ENCODE data around the gene C19orf33.

- TF ChIP-seq CTCF (IDR thresholded peaks at IDR 0.05 in 2 of 3, conservative IDR thresholded peaks at IDR 0.05 in 1 of 3; ENCODE audit: borderline replicate concordance in 1 of 3, insufficient read depth in 1 of 3, low read depth in 2 of 3, low read length in 2 of 3) (no peak), POLR2A (IDR thresholded peaks at IDR 0.05; ENCODE audit: borderline replicate concordance, extremely low read depth, insufficient read depth, insufficient read length) (no peak), POLR2AphosphoS5 (IDR thresholded peaks at IDR 0.05; ENCODE audit: low read depth, low read length) (no peak), EZH2 (IDR thresholded peaks at IDR 0.05) (no peak), YY1 (IDR thresholded peaks at IDR 0.05; ENCODE audit: extremely low read depth, insufficient replicate concordance, low read depth, low read length) (no peak), SIN3A (IDR thresholded peaks at IDR 0.05; ENCODE audit: low read depth) (no peak)
- TF ChIP-seq, protein P1, sequence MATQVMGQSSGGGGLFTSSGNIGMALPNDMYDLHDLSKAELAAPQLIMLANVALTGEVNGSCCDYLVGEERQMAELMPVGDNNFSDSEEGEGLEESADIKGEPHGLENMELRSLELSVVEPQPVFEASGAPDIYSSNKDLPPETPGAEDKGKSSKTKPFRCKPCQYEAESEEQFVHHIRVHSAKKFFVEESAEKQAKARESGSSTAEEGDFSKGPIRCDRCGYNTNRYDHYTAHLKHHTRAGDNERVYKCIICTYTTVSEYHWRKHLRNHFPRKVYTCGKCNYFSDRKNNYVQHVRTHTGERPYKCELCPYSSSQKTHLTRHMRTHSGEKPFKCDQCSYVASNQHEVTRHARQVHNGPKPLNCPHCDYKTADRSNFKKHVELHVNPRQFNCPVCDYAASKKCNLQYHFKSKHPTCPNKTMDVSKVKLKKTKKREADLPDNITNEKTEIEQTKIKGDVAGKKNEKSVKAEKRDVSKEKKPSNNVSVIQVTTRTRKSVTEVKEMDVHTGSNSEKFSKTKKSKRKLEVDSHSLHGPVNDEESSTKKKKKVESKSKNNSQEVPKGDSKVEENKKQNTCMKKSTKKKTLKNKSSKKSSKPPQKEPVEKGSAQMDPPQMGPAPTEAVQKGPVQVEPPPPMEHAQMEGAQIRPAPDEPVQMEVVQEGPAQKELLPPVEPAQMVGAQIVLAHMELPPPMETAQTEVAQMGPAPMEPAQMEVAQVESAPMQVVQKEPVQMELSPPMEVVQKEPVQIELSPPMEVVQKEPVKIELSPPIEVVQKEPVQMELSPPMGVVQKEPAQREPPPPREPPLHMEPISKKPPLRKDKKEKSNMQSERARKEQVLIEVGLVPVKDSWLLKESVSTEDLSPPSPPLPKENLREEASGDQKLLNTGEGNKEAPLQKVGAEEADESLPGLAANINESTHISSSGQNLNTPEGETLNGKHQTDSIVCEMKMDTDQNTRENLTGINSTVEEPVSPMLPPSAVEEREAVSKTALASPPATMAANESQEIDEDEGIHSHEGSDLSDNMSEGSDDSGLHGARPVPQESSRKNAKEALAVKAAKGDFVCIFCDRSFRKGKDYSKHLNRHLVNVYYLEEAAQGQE (IDR thresholded peaks at IDR 0.05; ENCODE audit: low read depth) = no peak
- TF ChIP-seq, protein P2, sequence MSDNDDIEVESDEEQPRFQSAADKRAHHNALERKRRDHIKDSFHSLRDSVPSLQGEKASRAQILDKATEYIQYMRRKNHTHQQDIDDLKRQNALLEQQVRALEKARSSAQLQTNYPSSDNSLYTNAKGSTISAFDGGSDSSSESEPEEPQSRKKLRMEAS (IDR thresholded peaks at IDR 0.05) = no peak
Measured at GRCh38 chr19:38288123-38288855, 15.8 kb upstream of the C19orf33 start.
